Nephron (organoid): ENCODE data around the gene DST.
A peak's percentile ranks its signal among the peaks of the same experiment; 100 is the strongest.

Source experiments
- H3K27ac Mint-ChIP-seq, 3 experiments: 2 replicates each; pipeline ENCODE4 v1.8.0; 2020; ENCODE audit warnings: mixed read lengths in 3 of 3, mild to moderate bottlenecking in 2 of 3, moderate library complexity in 1 of 3
- H3K27me3 Mint-ChIP-seq: 2 replicates; pipeline ENCODE4 v1.8.0; 2021; ENCODE audit warnings: low read depth, mild to moderate bottlenecking, moderate library complexity, mixed read lengths
- H3K36me3 Mint-ChIP-seq: 2 replicates; pipeline ENCODE4 v1.8.0; 2020; ENCODE audit warnings: low read depth, mixed read lengths
- H3K4me1 Mint-ChIP-seq: 2 replicates; pipeline ENCODE4 v1.8.0; 2020; ENCODE audit warnings: mixed read lengths
- H3K4me3 Mint-ChIP-seq, 3 experiments: 2 replicates each; pipeline ENCODE4 v1.8.0; 2020; ENCODE audit warnings: mild to moderate bottlenecking in 3 of 3, mixed read lengths in 3 of 3, moderate library complexity in 2 of 3
- H3K9me3 Mint-ChIP-seq: 2 replicates; pipeline ENCODE4 v1.8.0; 2020; ENCODE audit warnings: mixed read lengths
- TF ChIP-seq, protein P1 (sequence below), 3 experiments: fragments of 200-600 bp; sonication (generic); IDR thresholded peaks; one replicate each; pipeline ENCODE4 v1.5.0; 2021; ENCODE audit warnings: antibody characterized with exemption in 3 of 3; ENCODE audit not compliant: unreplicated experiment in 3 of 3

DST gene

DNA sequence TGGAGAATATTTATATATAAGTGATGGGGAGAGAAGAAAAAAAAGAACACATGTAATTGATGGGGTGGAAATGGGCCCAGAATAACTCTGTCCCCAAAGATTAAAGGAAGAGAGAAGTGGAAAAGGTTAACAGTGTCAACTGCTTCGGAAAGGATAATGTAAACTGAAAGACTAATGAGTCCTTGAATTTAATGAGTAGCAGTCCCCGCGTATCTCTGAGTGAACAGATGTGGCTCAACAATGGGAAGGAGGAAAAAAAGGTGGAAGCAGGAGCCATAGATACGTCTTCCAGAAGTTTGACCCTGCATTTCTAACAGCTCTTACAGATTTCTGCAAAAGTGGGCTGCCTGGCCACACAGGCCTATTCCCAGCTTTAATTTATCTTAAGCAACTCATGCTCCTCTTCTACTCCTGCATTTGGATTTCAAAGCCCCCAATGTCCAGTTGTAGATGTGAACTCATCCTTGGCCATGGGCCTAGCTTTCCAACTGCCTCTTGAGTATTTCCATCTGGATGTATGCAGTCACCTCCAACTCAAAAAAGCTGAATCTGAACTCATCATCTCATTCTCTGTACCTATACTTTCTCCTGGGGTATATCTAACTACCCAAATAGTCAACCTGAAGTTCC is 61.3 kb downstream of the DST start:
- Mint-ChIP-seq H3K9me3 (no peaks in the 10 kb centered on the region), H3K27ac (peak overlapping the region in 2 of 3 experiments; percentile 39 to 58), H3K4me3 (no peak overlapping the region), H3K27me3 (no peaks in the 10 kb centered on the region), H3K4me1 (no peaks in the 10 kb centered on the region), H3K36me3 (peaks cover 40% of the 10 kb centered on the region)
- TF ChIP-seq, protein P1, sequence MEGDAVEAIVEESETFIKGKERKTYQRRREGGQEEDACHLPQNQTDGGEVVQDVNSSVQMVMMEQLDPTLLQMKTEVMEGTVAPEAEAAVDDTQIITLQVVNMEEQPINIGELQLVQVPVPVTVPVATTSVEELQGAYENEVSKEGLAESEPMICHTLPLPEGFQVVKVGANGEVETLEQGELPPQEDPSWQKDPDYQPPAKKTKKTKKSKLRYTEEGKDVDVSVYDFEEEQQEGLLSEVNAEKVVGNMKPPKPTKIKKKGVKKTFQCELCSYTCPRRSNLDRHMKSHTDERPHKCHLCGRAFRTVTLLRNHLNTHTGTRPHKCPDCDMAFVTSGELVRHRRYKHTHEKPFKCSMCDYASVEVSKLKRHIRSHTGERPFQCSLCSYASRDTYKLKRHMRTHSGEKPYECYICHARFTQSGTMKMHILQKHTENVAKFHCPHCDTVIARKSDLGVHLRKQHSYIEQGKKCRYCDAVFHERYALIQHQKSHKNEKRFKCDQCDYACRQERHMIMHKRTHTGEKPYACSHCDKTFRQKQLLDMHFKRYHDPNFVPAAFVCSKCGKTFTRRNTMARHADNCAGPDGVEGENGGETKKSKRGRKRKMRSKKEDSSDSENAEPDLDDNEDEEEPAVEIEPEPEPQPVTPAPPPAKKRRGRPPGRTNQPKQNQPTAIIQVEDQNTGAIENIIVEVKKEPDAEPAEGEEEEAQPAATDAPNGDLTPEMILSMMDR (IDR thresholded peaks at IDR 0.05; ENCODE audit: unreplicated experiment in 3 of 3) = no peak

DNA sequence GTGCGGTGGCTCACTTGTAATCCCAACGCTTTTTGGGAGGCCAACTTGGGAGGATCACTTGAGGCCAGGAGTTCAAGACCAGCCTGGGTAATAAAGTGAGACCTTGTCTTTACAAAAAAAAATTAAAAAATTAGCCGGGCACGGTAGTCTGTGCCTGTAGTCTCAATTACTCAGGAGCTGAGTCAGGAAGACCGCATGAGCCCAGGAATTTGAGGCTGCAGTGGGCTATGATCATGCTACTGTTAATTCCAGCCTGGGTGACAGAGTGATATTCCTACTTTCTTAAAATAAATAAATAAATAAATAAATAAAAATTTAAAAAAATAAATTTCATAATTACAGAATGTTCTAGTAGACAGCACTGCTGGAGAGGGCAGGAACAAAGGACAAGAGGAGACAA is 62.4 kb downstream of the DST start:
- no peaks in the 10 kb centered on the region for H3K4me1 Mint-ChIP-seq
- H3K27me3 Mint-ChIP-seq = no peaks in the 10 kb centered on the region
- TF ChIP-seq, protein P1 (IDR thresholded peaks at IDR 0.05; ENCODE audit: unreplicated experiment in 3 of 3) = no peak
- peaks cover 31% of the 10 kb centered on the region for H3K36me3 Mint-ChIP-seq
- no peaks in the 10 kb centered on the region for H3K9me3 Mint-ChIP-seq
- H3K27ac Mint-ChIP-seq = no peak overlapping the region
- no peak overlapping the region for H3K4me3 Mint-ChIP-seq

DNA sequence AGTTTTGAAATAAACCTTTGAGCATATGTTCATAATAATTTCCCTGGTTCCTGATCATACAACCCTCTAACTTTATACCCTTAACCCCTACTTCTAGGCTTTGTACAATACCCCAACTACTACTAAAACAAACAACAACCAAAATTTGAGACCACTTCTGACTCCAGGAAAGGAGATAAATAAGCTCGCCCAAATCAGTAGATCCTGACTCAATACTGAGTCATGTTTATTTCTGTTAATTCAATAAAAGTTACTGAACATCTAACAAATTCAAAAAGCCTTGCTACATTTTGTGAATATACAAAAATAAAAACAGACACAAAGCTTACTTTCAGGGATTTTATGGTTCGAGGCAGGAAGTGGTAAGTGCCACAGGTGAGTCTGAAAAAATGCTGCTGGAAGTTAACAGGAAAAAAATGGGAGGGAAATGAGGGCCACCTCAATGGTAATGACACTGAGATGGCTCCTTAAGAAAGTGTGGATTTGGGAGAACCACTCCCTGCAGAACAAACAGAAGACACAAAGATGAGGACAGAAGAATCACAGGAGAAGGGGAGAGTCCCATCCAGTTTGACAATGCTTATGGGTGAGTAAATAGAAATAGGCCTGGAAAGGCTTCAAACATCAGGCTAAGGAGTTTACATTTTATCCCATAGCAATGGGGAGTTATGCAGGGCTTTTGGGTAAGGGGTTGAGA is 63.4 kb downstream of the DST start:
- Mint-ChIP-seq H3K36me3 (peaks cover 31% of the 10 kb centered on the region), H3K4me3 (no peak overlapping the region), H3K9me3 (no peaks in the 10 kb centered on the region), H3K27ac (no peak overlapping the region), H3K4me1 (peaks cover under 1% of the 10 kb centered on the region), H3K27me3 (no peaks in the 10 kb centered on the region)
- TF ChIP-seq, protein P1 (IDR thresholded peaks at IDR 0.05; ENCODE audit: unreplicated experiment in 3 of 3) = no peak

DNA sequence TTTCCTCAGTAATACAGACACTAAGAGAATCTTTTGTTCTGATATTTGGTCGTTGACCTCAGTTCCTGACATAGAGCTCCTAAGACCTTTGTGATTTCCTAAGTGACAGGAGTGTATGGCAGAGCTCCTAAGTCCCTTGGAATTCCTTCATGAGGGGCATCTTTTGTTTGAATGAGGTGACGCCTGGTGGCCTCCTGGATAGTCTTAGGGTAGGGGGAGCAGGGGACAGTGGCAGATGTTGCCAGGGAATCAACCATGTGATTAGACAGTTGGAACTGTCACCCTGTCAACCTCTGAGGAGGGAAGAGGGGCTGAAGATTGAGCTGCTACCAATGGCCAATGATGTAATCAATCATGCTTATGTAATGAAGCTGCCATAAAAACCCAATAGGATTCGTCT is 67.0 kb downstream of the DST start:
- H3K27me3 Mint-ChIP-seq = no peaks in the 10 kb centered on the region
- TF ChIP-seq, protein P1 (IDR thresholded peaks at IDR 0.05; ENCODE audit: unreplicated experiment in 3 of 3) = no peak
- no peak overlapping the region for H3K27ac Mint-ChIP-seq
- H3K9me3 Mint-ChIP-seq = no peaks in the 10 kb centered on the region
- peaks cover 23% of the 10 kb centered on the region for H3K36me3 Mint-ChIP-seq
- peaks cover 21% of the 10 kb centered on the region for H3K4me1 Mint-ChIP-seq
- no peak overlapping the region for H3K4me3 Mint-ChIP-seq

DNA sequence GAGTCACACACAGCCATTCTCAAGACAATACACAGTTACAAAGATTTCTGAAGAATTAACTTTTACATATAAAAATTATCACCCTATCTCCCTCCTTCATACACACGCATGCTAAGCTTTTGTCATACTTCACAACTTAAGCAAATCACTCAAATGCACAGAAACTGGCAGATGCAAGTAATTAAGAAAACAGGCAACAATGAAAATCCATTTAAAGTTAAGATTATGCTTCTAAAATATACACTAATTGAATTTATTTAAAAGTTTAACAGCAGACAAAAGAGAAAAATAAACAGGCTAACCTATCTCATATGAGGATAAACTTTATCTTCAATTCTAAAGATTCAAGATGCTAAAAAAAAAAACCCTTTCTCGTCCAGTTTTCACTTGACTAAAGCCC is 68.4 kb downstream of the DST start:
- Mint-ChIP-seq H3K36me3 (peaks cover 20% of the 10 kb centered on the region), H3K4me3 (no peak overlapping the region), H3K27me3 (no peaks in the 10 kb centered on the region), H3K27ac (peak overlapping the region in 1 of 3 experiments; percentile 67), H3K4me1 (peaks cover 21% of the 10 kb centered on the region), H3K9me3 (no peaks in the 10 kb centered on the region)
- TF ChIP-seq, protein P1 (IDR thresholded peaks at IDR 0.05; ENCODE audit: unreplicated experiment in 3 of 3) = no peak

DNA sequence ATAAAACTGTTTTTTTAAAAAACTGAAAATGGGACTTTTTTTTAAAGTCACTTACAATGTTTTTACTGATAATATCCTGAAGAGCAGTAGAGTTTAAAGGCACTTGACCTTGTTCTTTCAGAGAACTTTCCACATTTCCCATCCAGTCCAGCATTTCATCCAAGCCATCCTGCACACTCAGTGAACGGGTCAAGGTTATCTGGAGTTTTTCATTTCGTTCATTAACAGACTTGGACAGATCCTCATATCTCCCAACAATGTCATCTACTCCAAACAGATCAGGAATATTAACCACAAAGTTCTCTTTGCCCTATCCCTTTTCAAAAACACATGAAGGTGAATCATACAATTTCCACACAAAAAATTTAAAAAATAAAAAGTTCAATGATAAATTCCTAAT is 69.1 kb downstream of the DST start:
- peak overlapping the region; percentile 67 to 93 (median 91) for H3K27ac Mint-ChIP-seq
- TF ChIP-seq, protein P1 (IDR thresholded peaks at IDR 0.05; ENCODE audit: unreplicated experiment in 3 of 3) = no peak
- H3K36me3 Mint-ChIP-seq = peaks cover 13% of the 10 kb centered on the region
- H3K9me3 Mint-ChIP-seq = no peaks in the 10 kb centered on the region
- peaks cover 21% of the 10 kb centered on the region for H3K4me1 Mint-ChIP-seq
- H3K4me3 Mint-ChIP-seq = no peak overlapping the region
- H3K27me3 Mint-ChIP-seq = no peaks in the 10 kb centered on the region
